Measurements from ENCODE around the gene BARD1.

- TF ChIP-seq, protein P1, sequence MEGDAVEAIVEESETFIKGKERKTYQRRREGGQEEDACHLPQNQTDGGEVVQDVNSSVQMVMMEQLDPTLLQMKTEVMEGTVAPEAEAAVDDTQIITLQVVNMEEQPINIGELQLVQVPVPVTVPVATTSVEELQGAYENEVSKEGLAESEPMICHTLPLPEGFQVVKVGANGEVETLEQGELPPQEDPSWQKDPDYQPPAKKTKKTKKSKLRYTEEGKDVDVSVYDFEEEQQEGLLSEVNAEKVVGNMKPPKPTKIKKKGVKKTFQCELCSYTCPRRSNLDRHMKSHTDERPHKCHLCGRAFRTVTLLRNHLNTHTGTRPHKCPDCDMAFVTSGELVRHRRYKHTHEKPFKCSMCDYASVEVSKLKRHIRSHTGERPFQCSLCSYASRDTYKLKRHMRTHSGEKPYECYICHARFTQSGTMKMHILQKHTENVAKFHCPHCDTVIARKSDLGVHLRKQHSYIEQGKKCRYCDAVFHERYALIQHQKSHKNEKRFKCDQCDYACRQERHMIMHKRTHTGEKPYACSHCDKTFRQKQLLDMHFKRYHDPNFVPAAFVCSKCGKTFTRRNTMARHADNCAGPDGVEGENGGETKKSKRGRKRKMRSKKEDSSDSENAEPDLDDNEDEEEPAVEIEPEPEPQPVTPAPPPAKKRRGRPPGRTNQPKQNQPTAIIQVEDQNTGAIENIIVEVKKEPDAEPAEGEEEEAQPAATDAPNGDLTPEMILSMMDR (conservative IDR thresholded peaks at IDR 0.05 in 1 of 2, IDR thresholded peaks at IDR 0.05 in 1 of 2; ENCODE audit: low read depth in 1 of 2, low read length in 2 of 2): no peak
- TF ChIP-seq EZH2 (IDR thresholded peaks at IDR 0.05; ENCODE audit: low read length, missing control alignments): no peak
These were observed 92.5 kb downstream of the BARD1 start for GRCh38 chr2:214716811-214717560.

All from fibroblast of lung (primary cell).